SIG-M5 treated with dmso at 0.1 percent for 504 hours (cell line): Measurements from ENCODE around the gene SERPINA9.
A peak's percentile ranks its signal among the peaks of the same experiment; 100 is the strongest.
"Not testable (repeated sequence)": the region's sequence is repeated elsewhere in the genome, so short reads cannot be mapped to it uniquely, and the experiment has no call there.

Experiments
- DNase-seq: peaks from one replicate; lab custom pipeline; 2025; ENCODE audit not compliant: unreplicated experiment; lab: John Stamatoyannopoulos, UW

The SERPINA9 gene

DNA sequence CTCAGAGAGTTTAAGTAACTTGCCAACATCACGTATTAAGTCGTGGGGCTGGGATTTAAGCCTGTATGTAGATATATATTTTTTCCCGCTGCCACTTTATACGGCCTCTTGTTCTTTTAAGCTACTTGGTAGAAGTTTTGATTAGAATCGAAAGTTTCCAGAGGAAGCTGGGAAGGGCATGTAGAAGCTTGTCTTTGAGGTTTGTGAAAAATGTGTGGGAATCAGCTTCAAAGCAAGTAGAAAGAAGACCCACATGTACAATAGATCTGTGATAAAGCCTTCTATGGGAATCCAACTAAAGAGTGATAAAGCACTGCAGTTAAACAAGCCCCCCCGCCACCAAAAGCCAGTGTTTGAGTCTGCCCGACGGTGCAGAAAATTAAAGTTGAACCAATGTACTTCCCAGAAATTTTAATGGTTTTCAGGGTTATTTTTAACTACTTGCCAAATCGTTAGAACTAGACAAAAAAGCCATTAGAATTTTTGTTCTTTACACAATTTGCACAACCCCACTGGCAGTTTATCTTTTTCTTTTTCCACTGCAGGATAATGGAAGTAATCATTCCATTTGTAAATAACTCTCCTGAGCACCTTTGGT is 48.9 kb downstream of the SERPINA9 start:
- DNase-seq = no peak

GRCh38 chr14:94426526-94426925 is 49.5 kb downstream of the SERPINA9 start:
- peak; percentile 14 for DNase-seq

- DNase-seq = no peak
Measured at GRCh38 chr14:94424371-94424770, 51.6 kb downstream of the SERPINA9 start.

GRCh38 chr14:94423453-94424056 is 52.4 kb downstream of the SERPINA9 start:
- DNase-seq = peak; percentile 68

DNA sequence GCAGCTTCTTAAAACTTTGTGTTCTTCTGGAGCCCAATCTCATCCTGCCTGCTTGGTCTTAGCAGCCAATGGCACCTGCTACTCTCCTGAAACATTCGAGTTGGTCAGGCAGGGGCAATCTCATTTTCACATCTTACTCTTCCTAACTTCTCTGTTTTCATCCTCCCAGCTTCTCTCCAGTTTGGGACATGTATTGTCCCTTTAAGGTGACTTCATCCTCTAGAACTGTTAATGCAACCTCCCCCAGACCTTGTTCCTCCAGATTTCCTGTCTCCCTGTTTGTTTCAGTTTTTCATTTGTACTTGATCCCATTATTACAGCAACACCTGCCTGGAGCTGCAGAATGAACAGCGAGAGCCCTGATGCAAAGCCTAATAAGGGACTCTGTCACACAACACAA is 54.7 kb downstream of the SERPINA9 start:
- no peak for DNase-seq

DNA sequence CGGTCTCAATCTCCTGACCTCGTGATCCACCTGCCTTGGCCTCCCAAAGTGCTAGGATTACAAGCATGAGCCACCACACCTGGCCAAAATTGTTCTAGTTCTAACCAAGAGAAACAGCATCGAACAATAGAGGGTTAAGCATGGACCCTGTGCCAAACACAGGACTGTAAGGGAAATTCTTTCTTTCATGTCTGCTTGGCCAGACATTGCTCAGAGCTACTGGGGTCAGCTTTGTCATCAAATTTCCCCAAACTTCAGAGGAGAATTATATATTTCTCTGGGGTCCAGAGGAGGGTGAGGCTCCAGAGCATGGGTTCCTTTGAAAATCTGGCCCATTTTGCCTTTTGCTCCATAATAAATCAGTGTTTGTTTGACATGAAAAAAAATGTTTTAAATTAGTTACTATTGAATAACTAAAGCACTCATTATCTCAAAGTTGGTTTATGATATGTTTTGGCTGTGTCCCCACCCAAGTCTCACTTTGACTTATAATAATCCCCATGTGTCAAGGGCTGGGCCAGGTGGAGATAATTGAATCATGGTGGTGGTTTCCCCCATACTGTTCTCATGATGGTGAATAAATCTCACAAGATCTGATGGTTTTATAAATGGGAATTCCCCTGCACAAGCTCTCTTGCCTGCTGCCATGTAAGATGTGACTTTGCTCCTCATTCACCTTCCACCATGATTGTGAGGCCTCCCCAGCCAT is 58.3 kb downstream of the SERPINA9 start:
- not testable (repeated sequence) for DNase-seq
